GM20431 (cell line): ENCODE measurements around the gene THAP7.
"Not testable (repeated sequence)": the region's sequence is repeated elsewhere in the genome, so short reads cannot be mapped to it uniquely, and the experiment has no call there.

Experiments
- in situ Hi-C: fragments of 300-500 bp; cut with MseI, MboI; formaldehyde crosslinking; loops from one replicate; pipeline ENCODE4 v1.15.0; 2020; ENCODE audit warnings: low sequenced_read_pairs; ENCODE audit not compliant: unreplicated experiment

Gene THAP7, protein sequence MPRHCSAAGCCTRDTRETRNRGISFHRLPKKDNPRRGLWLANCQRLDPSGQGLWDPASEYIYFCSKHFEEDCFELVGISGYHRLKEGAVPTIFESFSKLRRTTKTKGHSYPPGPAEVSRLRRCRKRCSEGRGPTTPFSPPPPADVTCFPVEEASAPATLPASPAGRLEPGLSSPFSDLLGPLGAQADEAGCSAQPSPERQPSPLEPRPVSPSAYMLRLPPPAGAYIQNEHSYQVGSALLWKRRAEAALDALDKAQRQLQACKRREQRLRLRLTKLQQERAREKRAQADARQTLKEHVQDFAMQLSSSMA

DNA sequence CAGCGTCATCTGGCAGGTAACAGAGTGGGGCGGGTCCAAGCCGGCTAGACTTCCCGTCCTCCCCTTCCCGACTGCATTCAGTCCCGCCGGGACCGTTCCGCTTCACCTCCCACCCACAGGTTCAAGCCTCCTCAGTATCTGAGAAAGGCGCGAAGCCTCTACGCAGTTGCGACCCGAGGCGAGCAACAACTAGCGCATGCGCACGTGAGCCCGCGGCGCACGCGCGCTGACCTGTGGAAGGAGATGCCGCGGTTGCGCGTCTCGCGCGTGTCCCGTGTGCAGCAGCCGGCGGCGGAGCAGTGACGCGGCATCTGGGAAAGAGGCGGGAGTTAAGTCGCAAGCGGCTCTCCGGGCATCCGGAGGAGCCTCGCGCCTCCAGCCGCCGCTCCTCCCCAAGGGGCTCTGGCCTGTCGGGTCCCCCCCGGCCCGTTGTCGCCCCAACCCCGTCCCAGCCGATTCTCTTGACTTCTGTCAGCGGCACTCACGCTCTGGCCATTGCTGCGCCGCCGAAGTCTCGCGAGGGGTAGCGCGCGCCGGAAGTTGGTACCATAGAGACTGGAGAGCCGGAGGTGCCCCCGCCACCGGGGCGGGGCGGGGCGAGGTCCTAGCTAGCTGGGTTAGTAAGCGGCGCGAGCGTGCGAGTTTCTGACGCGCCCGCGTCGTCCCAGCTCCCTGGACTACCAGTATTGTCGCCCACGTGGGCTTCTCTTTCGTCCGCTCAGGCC, at the start of gene THAP7:
THAP7 (minus strand) TSS at position 518 of the 725 bp plus-strand sequence; CDS start at position 311, 207 bp downstream.
- in situ Hi-C loops, result no loop called here

DNA sequence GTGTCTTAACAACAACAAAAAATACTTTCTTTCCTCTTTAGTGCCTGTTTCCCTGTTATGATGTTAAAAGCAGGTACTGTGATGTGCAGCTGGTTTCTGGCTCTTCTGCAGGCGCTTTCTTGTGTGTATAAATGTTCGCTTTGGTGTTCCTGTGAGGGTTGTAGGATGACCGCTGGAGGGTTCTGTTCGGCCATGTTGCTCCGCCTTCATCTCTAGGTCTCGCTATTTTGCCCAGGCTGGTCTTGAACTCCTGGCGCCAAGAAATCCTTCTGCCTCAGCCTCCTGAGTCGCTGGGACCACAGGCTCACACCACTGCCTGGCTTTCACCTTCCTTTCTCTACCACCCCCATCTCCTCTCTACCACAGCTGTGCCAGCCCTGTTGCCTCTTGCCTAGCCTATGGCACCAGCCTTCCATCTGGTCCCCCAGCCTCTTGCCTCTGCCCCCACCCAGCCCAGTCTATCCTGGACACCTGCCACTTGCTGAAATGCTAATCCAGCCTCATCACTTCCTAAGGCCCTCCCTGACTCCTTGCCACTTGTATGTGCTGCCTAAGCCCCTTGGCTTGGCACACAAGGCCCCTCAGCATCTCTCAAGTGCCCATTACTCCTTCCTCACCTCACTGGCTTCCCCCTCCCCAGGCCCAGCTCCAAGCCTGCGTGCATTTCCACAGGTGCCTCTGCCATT, 49.4 kb upstream of the THAP7 start:
- in situ Hi-C loops, result no loop called here

DNA sequence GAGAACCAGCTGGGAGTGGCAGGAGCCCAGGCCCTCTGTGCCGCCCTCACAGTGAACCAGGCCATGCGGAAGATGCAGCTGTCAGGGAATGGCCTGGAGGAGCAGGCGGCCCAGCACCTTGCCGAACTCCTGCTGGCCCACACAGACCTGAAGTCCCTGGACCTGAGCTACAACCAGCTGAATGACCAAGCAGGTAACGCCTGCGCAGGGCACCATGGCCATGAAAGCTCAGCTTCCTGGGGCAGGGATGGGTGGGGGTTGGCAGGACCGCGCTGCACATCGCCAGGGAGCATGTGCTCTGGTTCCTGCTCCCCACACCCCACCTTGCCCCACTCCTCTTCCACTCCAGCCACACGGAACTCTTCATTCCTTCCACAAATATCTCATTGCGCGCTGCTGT, 47.0 kb upstream of the THAP7 start:
- in situ Hi-C loops, result not testable (repeated sequence)

DNA sequence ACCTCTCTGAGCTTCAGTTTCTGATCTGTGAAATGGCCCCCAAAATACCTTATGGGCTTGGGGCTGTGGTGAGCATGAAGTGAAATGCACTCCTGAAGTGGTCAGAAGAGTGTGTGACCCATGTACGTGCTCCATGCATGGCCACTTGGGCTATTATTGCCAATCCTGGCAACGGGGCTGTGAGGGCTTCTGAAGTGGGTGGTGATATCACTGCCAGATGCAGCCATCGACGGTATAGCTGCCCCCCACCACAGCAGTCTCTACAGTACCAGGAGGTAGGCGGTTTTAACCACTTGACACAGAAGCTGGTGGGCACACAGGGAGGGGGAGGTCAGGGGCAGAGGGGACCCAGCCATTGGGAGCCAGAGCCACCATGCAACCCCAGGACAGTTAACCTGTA, 46.5 kb upstream of the THAP7 start:
- in situ Hi-C loops, result not testable (repeated sequence)

DNA sequence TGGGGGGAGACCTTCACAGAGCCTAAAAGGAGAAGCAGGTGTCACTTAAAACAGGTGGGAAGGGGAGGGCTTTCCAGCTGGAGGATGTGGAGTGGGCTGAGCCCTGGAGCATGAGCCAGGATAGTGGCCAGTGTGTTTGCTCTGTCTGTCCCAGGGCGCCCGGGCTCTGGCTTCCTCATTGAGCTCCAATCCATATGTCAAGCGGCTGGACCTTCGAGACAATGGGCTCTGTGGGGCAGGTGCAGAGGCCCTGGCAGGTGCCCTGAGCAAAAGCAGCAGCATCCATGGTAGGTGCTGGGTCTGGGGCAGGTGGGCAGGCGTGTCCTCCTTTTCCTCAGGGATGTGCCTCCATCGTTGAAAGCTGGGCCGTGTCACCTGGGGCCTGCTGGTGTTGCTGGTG, 45.8 kb upstream of the THAP7 start:
- in situ Hi-C loops, result no loop called here

DNA sequence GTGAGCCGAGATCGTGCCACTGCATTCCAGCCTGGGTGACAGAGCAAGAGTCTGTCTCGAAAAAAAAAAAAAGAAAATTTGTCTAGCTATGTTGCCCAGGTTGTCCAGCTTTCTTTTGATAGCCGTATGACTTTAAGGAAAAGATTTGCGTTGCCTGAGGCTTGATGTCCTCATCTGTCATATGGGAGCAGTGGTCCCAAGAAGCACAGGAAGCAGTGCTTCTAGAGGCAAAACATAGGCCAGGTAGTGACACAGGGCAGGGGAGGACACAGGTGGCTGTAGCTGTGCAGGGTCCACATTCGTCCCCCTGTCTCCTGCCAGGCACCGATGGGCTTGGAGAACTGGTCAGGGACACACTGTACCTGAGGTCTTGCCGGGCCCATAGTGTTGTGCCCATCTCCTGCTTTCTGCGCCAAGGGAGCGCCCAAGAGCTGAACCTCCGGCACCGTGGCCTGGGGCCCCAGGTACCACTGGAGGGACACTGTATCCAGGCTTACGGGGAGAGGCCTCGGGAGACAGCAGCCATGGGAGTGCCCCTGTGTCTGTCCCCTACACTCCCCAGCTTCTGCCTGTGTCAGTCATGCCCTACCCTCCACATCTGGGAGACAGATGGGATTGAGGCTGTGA, 45.2 kb upstream of the THAP7 start:
- in situ Hi-C loops, result no loop called here

DNA sequence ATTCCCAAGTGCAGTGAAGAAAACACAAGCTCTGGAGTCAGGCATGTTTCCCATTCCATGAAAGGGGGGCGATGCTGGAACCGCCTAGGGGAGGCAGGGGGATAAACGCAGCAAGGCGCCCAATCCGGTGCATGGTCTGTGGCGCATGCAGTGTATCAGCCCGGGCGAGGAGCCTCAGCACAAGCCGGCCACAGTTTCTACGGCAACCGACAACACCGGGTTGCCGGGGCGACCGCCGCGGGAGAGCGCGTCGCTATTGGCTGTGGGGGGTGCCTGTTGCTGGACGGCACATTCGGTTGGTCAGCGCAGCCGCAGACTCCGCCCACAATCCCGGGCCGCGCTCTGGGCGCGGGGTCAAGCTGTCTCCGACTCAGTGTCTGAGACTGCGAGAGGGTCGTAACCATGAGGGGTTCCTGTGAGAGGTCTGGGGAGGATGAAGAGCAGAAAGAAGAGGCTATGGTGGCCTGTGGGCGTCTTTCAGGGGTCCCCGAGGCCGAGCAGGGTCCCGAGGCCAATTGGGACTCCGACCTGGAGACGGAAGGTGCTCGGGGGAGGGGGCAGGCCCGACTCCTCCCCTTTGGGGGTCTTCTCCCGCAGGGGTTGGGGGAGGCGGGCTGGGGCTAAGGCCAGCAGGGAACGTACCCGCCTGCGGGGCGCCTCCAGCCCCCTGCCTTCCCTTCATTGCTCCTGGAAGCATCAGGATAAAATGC, 43.8 kb upstream of the THAP7 start, which contains the start of gene LRRC74B:
LRRC74B (plus strand) TSS at position 362 of the 710 bp plus-strand sequence; CDS start at position 403, 41 bp downstream.
- in situ Hi-C loops, result no loop called here

DNA sequence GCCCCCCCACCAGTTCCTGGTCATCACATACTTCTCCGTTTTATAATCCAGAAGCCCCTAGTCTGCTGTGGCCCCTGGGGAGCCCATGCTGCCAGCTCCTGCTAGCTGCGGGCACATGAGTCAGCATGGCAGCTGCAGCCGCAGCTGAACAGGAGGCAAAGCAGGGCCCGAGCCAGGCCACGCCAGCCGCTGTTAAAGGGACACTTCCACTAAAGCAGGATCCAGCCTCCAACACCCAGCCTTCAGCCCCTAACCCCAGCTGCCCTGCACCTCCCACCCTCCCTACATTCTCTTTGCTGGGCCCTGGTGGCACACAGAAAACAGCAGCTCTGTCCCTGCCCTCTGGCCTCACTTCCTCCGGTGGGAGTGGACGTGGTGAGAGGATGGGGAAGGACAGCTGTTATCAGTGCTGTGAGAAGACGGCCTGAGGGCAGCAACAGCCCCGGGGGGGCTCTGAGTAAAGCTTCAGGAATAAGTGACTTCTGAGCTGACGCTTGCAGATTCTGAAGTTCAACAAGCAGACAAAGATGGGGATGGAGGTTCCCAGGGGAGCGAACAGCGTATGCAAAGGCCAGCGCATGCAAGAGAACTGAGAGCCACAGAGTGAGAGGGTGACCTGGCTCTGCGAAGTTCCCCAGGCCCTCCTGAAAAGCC, 43.1 kb upstream of the THAP7 start:
- in situ Hi-C loops, result no loop called here

DNA sequence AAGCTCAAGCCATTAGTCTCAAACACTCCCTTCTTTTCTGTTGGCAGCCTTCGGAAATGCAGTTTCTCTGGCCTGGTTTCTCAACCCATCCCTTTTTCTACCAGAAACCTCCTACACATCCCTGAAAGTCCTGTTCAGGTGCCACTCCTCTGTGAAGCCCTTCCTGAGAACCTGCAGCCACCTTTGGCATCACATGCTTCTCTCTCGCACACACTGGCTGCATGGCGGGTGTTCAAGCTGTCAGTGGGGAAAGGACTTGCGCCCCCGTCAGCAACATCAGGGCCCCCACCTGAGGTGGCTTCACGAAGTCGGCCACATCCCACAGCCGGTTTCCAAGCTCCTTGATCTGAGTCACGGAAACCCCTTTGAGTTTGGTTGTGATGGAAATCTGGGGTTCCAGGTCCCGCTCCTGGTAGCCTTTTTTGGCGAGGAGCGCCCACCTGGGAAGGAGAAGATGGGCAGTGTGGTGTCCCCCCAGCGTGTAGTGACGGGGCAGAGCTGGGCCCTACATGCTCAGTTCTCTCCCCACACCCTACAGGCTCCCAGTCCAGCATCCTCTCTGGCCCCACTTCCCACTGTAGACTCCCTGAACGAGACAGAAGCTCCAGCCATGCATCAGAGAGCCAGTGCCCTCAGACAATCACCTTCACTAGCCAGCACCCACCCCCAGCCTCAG, 42.1 kb upstream of the THAP7 start:
- in situ Hi-C loops, result no loop called here

DNA sequence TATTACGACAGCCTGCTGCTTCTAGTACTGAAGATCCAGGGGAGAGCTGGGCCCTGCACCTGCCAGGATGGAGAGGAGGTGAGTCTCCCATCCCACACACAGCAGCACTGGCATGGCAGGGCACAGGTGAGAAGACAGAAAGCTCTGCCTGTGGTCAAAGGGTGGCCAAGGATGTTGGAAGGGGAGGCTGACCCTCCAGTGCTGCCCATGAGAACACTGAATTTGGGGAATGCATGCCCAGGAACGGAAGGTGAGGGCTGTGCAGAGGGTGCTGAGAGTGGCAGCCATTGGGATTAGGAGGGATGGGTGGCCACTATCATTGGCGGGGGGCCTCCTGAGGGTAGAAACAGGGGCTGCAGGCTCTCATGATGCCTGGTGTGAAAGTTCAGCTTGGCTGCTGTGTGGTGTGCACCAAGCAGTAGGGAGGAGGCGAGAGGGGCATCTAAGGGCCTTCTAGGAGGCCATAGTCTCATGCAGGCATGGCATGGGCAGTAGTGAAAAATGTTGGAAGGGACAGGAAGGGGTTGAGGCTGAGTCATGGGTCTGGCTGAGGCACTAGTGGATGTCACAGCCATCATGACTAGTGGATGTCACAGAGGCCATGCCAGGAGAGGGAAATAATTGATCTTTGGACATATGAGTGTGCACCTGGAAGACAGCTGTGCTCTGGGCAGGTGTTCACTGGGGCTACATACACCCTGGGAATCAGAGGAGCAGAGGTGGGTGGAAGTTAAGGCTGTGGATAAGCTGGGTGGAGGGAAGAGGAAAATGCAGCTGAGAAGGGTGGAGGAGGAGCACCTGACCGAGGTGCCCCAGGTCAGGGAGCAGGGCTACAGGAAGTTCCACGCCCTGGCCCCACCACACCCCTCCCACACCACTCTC, 41.3 kb upstream of the THAP7 start:
- in situ Hi-C loops, result no loop called here

DNA sequence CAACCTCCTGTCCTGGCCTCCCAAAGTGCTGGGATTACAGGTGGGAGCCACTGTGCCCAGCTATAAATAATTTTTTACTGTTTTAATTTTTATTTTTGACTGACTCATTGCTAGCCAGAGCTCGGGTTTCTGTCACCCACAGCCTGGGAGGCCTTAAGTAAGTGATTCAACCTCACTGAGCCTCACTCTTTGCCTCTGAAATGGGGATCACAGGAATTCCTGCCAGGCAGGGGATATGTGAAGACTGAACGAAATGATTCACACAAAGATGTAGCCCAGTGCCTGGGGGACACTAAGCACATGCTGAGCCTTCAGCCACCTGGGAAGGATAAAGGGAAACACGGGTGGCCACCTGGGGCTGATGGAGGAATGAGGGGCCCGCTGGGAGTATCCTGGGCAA, 40.0 kb upstream of the THAP7 start:
- in situ Hi-C loops, result no loop called here

DNA sequence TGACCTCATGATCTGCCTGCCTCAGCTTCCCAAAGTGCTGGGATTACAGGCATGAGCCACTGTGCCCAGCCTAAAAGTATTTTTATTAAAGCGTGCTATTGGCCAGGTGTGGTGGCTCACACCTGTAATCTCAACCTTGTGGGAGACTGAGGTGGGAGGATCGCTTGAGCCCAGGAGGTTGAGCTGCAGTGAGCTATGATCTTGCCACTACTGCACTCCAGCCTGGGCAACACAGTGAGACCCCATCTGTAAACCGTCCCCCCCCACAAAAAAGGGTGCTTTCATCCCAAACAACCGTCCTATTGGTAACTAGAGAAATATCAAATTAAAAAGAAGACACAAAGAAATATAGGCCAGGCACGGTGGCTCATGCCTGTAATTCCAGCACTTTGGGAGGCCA, 37.2 kb upstream of the THAP7 start:
- in situ Hi-C loops, result not testable (repeated sequence)

DNA sequence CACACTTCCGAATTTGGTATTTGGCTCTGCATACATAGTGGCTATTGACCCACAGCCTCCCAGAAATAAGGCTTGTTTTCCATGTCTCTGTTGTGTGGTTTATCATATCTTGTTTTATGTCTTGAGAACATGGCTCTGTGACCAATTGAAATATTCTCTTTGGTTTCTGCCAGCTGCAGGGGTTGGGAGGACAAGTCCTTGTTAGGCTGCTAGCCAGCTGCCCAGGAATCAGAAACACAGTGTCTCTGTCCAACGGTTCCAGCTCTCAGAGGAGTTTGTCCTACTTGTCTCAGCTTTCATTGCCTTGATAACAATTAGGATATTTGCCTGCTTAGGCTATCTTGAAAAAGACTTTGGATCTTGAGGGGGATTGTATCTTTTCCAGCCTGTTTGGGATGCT, 36.5 kb upstream of the THAP7 start:
- in situ Hi-C loops, result no loop called here

DNA sequence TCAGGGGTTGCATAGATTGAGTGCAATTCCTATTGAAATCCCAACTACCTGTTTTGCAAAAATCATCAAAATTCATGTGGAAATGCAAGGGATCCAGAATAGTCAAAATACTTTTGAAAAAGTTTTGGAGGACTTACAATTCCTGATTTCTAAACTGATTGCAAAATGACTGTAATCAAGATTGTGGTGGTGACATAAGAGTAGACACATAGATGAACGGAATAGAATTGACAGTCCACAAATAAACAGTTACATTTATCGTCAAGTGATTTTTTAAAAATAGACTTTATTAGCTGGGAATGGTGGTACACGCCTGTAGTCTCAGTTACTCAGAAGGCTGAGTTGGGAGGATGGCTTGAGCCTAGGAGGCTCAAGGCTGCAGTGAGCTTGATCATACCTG, 33.1 kb upstream of the THAP7 start:
- in situ Hi-C loops, result no loop called here

DNA sequence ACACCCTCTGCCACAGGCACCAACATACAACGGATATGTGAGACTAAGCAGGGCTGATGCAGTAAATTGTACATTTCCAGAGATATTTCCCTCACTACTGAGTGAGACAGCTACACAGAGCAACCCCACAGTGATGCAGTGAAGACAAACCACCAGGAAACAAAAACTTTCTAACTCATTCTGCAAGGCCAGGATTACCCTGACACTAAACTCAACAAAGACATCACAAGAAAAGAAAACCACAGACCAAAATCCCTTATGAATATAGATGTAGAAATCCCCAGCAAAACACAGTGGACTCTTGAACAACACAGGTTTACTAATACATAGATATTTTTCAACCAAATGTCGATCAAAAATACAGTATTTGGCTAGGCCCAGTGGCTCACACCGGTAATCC, 32.0 kb upstream of the THAP7 start:
- in situ Hi-C loops, result no loop called here

DNA sequence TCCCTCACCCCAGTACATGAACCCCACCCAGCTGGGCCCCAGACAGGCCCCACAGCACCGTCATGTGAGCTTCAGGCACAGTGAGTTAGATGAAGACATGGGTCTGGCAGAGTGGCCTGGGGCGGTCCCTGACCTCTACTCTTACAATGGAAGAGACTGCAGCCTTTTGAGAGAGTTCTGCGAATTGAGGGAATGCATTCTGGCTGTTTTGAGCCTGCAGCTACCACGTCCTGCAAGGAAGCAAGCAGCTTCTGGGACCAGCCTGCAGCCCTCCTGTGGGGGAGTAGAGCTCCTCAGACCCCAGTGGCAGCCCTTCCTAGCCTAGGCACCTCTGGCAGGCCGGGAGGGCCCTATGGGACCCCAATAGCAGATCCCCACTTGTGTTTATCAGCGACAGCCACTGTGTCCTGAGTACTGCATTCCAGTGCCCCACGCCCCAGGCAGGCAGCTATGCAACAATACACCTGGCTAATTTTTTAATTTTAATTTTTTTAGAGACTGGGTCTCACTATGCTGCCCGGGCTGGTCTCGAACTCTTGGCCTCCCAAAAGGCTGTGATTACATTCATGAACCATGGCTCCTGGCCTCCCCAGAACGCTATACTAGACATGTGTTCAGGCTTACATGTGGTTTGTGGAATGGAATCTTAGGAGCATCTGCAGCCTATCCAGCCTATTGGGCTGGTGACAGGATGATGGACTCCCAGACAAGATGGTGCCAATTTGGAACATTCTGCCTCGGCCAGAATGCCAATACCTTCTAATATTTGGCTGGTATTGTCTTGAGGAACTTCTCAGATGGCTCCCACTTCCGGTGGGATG, 31.2 kb upstream of the THAP7 start:
- in situ Hi-C loops, result no loop called here
